ENCODE measurements around the gene BTBD9. TPM values are rescaled to one million over a fixed set of nuclear protein-coding genes. Genes with fewer than 3 reads are reported as not detected.
A peak's percentile ranks its signal among the peaks of the same experiment; 100 is the strongest.

Gene BTBD9
- total RNA-seq, 2 donors from 2014 or later, result 16.2 to 28.3 TPM

- Mint-ChIP-seq H3K27ac (peak overlapping the region; percentile 81), H3K27me3 (no peaks in the 10 kb centered on the region), H3K36me3 (ENCODE audit: low read depth) (peaks cover 33% of the 10 kb centered on the region), H3K4me3 (peak overlapping the region; percentile 49), H3K4me1 (peaks cover 18% of the 10 kb centered on the region), H3K9me3 (no peaks in the 10 kb centered on the region)
- ATAC-seq (replicated peaks), result peak; percentile 92
These were observed 32.2 kb upstream of the BTBD9 start for GRCh38 chr6:38671885-38672467.

- no peak overlapping the region for H3K27ac Mint-ChIP-seq
- H3K27me3 Mint-ChIP-seq, result no peaks in the 10 kb centered on the region
- no peaks in the 10 kb centered on the region for H3K9me3 Mint-ChIP-seq
- no peaks in the 10 kb centered on the region for H3K4me1 Mint-ChIP-seq
- H3K4me3 Mint-ChIP-seq, result no peak overlapping the region
- peaks cover 4% of the 10 kb centered on the region for H3K36me3 Mint-ChIP-seq (ENCODE audit: low read depth)
- no peak for ATAC-seq (replicated peaks)
These were observed 18.9 kb upstream of the BTBD9 start for GRCh38 chr6:38658418-38659167.

DNA sequence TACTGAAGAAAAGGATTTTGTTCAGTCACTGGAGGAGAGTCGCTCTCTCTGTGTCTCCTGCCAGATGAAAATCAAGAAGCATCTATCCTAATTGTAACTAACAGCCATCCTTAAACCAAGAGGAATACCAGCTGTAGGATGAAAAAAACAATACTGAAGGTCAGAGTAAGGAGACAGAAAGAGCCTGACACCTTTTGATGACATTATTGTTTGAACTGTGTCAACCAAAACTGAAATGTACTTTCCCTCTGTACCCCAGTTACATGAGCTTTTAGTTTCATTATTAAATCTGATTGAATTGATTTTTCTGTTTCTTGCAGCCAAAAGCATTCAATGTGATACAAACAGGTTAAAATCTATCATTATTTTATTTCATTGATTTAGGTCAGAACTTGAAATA, 17.2 kb upstream of the BTBD9 start:
- no peak for ATAC-seq (replicated peaks)
- no peak overlapping the region for H3K27ac Mint-ChIP-seq
- H3K9me3 Mint-ChIP-seq, result no peaks in the 10 kb centered on the region
- no peaks in the 10 kb centered on the region for H3K4me1 Mint-ChIP-seq
- peaks cover 4% of the 10 kb centered on the region for H3K36me3 Mint-ChIP-seq (ENCODE audit: low read depth)
- H3K27me3 Mint-ChIP-seq, result no peaks in the 10 kb centered on the region
- no peak overlapping the region for H3K4me3 Mint-ChIP-seq

DNA sequence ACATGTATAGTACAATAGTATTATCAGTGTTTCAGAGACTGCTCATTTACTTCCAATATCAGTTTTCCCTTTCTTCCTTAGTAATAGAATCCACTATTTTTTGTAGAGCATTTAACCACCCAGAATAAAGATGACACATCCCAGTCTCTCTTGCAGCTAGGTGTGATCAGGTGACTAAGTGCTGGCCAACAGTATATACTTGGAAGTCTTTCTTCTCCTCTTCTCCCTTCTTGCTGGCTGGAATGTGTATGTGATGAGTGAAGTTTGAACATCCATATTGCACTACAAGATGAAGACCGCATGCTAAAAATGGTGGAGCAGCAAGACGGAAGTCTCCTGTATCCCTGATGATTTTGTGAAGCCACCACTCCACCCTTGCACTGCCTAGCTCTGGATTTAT, 14.5 kb upstream of the BTBD9 start:
- H3K4me1 Mint-ChIP-seq, result no peaks in the 10 kb centered on the region
- no peaks in the 10 kb centered on the region for H3K27me3 Mint-ChIP-seq
- no peak overlapping the region for H3K4me3 Mint-ChIP-seq
- peaks cover 4% of the 10 kb centered on the region for H3K36me3 Mint-ChIP-seq (ENCODE audit: low read depth)
- H3K9me3 Mint-ChIP-seq, result no peaks in the 10 kb centered on the region
- ATAC-seq (replicated peaks), result no peak
- H3K27ac Mint-ChIP-seq, result no peak overlapping the region

DNA sequence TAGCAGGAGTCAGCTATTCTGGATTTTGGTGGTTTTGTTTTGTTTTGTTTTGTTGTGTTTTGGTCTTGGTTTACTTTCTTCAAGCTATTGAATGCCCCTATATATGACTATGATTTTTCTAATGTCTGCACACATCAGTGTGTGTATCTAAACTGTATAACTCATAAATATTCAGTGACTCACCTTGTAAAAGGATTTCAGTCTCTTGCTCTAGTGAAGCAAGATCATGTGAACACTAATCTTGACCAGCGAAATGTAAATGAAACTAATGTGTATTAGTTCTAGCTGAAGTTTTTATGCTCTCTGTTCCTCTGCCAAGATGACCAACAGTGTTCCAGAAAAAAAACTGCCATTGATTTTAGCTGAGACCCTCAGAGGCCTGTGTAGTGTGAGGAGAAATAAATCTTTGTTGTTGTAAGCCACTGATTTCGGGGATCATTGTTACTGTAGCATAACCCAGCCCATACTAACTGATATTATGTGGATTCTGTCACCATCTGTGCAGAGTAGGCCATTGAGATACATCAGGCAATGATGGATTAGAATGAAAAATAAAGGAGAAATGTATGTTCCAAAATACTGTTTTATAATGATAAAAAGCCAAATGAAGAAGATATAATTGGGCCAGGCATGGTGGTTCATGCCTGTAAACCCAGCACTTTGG, 11.5 kb upstream of the BTBD9 start:
- H3K9me3 Mint-ChIP-seq, result no peaks in the 10 kb centered on the region
- no peaks in the 10 kb centered on the region for H3K27me3 Mint-ChIP-seq
- no peak for ATAC-seq (replicated peaks)
- H3K4me3 Mint-ChIP-seq, result no peak overlapping the region
- H3K36me3 Mint-ChIP-seq (ENCODE audit: low read depth), result no peaks in the 10 kb centered on the region
- H3K4me1 Mint-ChIP-seq, result no peaks in the 10 kb centered on the region
- no peak overlapping the region for H3K27ac Mint-ChIP-seq

DNA sequence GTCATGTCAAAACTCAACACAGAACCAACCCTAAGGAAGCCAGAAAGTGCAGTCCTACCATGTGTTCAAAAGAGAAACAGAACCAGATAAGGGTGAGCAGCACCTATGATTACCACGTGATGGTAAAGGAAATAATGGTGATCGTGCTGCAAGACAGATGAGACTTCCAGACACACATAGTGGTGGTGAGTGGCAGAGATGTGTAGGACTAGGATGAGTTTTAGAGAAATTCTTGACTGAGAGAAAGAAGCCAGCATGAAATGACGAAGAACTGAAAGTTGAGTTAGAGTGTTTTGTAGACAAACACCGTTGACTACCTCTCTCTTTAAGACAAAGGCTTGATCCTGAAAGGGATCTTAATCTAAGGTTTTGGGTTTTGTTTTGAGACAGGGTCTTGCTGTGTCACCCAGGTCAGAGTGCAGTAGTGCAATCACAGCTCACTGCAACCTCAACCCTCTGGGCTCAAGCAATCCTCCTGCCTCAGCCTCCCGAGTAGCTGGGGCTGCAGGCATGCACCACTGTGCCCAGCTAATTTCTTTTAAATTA, 10.6 kb upstream of the BTBD9 start:
- Mint-ChIP-seq H3K27ac (no peak overlapping the region), H3K36me3 (ENCODE audit: low read depth) (no peaks in the 10 kb centered on the region), H3K27me3 (no peaks in the 10 kb centered on the region), H3K4me1 (no peaks in the 10 kb centered on the region), H3K9me3 (no peaks in the 10 kb centered on the region), H3K4me3 (no peak overlapping the region)
- ATAC-seq (replicated peaks), result peak; percentile 32

DNA sequence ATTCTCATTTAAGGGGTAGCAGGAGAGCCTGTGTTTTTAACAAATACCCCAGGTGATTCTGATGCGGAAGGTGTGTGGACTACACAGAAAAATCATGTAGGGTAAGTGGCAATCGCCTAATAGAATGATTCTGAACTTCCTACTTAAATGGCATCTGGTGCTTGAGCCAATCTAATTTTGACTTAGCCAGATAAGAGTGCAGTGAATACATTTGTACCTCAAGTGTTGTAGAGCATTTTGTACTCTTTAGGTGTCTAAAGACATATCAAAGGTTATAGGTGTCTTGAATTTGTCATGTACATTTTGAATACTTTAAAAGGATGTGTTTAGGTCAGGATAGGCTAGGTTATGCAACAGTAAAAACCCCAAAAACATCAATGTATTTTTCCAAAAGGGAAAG, 10.0 kb upstream of the BTBD9 start:
- no peaks in the 10 kb centered on the region for H3K4me1 Mint-ChIP-seq
- H3K36me3 Mint-ChIP-seq (ENCODE audit: low read depth), result no peaks in the 10 kb centered on the region
- no peak for ATAC-seq (replicated peaks)
- no peaks in the 10 kb centered on the region for H3K27me3 Mint-ChIP-seq
- no peaks in the 10 kb centered on the region for H3K9me3 Mint-ChIP-seq
- no peak overlapping the region for H3K4me3 Mint-ChIP-seq
- H3K27ac Mint-ChIP-seq, result no peak overlapping the region

- no peaks in the 10 kb centered on the region for H3K36me3 Mint-ChIP-seq (ENCODE audit: low read depth)
- H3K4me3 Mint-ChIP-seq, result no peak overlapping the region
- no peaks in the 10 kb centered on the region for H3K4me1 Mint-ChIP-seq
- no peak for ATAC-seq (replicated peaks)
- H3K27ac Mint-ChIP-seq, result no peak overlapping the region
- H3K27me3 Mint-ChIP-seq, result no peaks in the 10 kb centered on the region
- H3K9me3 Mint-ChIP-seq, result no peaks in the 10 kb centered on the region
These were observed 8.9 kb upstream of the BTBD9 start for GRCh38 chr6:38648629-38649028.

DNA sequence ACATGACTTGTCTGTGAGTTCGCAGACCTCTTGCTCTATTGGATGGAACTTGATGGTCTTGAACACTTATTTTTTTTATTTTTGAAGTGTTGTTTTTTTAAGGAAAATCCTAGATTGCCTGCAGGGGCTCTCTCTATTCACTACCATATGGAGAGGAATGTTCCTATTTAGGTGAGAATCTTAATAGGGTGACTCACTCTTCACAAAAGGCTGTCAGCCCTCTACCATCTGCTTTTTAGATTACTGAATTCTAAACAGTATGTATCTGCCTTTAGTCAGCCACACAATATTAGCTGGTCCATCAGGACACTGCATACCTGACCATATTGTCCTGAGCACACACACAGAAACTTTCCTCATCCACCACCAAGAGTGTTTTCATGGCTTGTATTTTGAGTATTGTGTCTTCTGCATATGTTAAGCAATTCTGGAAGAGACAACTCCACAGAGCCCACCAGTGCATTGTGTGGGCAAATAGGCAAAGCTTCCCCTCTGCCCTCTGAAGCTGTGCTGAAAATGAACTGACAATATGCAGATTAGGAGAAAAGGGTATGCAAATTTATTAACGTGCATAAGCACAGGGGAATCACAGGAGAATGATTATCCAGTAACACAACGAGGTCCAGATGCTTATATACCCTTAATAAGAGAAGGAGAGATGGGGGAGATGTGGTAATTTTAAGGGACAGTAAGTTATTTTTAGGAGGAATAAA, 6.6 kb upstream of the BTBD9 start:
- H3K27ac Mint-ChIP-seq, result no peak overlapping the region
- H3K27me3 Mint-ChIP-seq, result no peaks in the 10 kb centered on the region
- H3K9me3 Mint-ChIP-seq, result no peaks in the 10 kb centered on the region
- H3K4me1 Mint-ChIP-seq, result peaks cover 9% of the 10 kb centered on the region
- no peak for ATAC-seq (replicated peaks)
- H3K4me3 Mint-ChIP-seq, result no peak overlapping the region
- H3K36me3 Mint-ChIP-seq (ENCODE audit: low read depth), result no peaks in the 10 kb centered on the region

DNA sequence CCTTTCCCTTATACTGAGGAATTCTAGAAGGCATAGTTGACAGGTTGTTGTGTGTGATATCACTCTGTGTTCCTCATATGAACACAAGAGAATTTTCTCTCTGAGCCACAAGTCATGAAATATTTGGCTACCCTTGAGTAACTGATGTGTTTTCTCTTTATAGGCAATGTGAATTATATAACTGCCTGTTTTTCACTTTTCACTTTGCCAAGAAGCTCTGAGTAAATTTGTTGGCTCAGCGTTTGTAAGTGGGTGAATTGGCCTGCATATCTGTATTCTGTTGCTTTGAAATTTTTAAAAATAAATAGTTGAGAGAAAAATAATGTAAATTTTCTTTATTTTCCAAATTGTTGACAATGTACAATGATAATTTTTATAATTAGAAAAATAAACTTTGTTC, 5.2 kb upstream of the BTBD9 start:
- ATAC-seq (replicated peaks), result no peak
- Mint-ChIP-seq H3K9me3 (no peaks in the 10 kb centered on the region), H3K27ac (no peak overlapping the region), H3K4me1 (peaks cover 14% of the 10 kb centered on the region), H3K27me3 (no peaks in the 10 kb centered on the region), H3K4me3 (no peak overlapping the region), H3K36me3 (ENCODE audit: low read depth) (no peaks in the 10 kb centered on the region)

DNA sequence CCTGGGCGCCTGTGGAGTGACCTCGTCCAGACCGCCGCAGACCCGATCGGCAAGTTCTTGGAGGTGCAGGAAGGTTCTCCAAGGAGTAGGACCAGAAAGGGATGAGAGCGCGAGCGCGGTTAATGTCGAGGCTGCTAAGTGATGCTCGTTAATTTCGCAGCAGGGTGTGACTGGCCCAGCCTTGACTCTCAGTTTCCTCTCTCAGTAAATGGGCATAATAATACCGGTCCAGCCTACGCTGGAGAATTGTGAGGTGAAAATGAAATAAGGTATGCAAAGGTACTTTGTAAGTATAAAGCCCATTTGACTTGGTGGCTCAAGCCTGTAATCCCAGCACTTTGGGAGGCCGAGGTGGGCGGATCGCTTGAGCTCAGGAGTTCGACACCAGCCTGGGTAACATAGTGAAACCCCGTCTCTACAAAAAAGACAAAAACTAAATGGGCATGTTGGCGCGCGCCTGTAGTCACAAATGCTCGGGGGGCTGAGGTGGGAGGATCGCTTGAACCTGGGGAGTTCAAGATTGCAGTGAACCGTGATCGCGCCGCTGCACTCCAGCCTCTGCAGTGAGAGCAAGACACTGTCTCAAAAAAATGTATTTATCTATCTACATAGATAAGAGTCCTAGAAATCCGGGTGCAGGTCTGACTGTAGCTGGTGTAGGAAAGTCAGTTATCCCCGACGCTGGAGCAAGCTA, 634 bp upstream of the BTBD9 start:
- Mint-ChIP-seq H3K4me1 (peaks cover 46% of the 10 kb centered on the region), H3K9me3 (no peaks in the 10 kb centered on the region), H3K4me3 (peak overlapping the region; percentile 86), H3K27me3 (no peaks in the 10 kb centered on the region), H3K36me3 (ENCODE audit: low read depth) (no peaks in the 10 kb centered on the region), H3K27ac (peak overlapping the region; percentile 90)
- peak; percentile 36 for ATAC-seq (replicated peaks)

DNA sequence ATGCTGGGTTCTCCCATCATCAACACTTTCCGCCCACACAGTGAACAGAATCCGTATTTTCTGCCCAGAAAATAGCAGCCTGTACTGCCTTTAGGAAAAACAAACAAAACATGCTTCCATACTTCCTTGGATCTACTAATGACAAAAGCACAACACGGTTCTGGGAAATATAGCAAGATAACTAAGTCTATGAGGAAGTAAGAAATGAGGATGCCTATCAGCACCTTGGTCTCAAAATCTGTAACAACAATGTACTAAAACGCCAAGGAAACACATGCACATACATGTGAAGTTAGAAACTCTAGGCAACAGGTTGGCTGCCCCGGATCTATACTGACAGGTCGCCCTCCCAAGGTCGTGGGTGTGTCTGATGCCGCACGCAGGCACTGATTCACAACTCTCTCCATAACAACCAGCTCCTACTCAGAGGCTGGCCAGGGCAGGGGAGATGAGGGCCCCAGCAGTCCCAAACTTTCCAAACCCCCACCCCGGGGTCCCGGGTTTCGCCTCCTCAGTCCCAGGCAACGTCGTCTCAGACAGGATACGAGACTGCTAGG, 710 bp downstream of the BTBD9 start:
- H3K9me3 Mint-ChIP-seq, result no peaks in the 10 kb centered on the region

DNA sequence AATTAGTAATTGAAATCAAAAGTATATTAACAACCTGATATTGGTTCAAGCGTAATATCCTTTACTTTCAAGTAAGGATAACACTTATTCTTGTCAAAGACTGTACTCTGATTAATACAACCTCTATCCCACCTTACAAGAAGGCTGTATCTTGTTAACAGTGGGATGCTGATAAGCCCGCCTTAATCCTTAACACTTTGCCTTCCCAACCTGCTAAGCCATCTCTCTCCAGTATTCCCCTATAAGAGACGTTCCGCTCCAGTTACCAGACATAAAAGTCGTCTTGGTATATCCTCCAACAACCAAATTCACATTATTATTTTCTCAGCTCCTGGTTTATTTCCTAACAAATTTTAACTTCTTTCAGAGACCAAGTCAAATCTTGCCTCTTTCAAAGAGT, 2.0 kb downstream of the BTBD9 start:
- Mint-ChIP-seq H3K4me3 (peak overlapping the region; percentile 86), H3K4me1 (peaks cover 51% of the 10 kb centered on the region), H3K27ac (peak overlapping the region; percentile 90), H3K27me3 (no peaks in the 10 kb centered on the region), H3K36me3 (ENCODE audit: low read depth) (no peaks in the 10 kb centered on the region), H3K9me3 (no peaks in the 10 kb centered on the region)
- no peak for ATAC-seq (replicated peaks)

More for the DNA sequence above, 710 bp downstream of the BTBD9 start:
- no peaks in the 10 kb centered on the region for H3K27me3 Mint-ChIP-seq
- H3K27ac Mint-ChIP-seq, result peak overlapping the region; percentile 90
- peak overlapping the region; percentile 86 for H3K4me3 Mint-ChIP-seq
- H3K36me3 Mint-ChIP-seq (ENCODE audit: low read depth), result no peaks in the 10 kb centered on the region
- peaks cover 51% of the 10 kb centered on the region for H3K4me1 Mint-ChIP-seq
- peak; percentile 83 for ATAC-seq (replicated peaks)

DNA sequence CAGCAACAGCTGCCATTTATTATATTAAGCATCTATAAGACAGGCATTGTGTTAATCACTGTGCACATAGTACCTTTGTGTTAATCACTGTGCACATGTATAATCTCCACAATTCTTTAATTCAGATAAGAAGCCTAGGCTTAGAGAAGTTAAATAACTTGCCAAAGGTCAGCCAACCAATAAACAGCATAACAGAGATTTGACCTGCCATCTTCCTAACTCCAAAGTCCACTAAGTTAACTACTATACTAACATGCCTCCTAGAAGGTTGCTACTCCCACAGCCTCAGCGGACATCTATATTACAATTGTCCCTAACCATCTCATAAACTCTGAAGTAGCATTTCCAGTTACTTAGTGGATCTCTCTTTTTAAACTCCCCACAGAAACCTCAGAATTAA, 3.7 kb downstream of the BTBD9 start:
- H3K4me3 Mint-ChIP-seq, result no peak overlapping the region
- no peak for ATAC-seq (replicated peaks)
- H3K9me3 Mint-ChIP-seq, result no peaks in the 10 kb centered on the region
- peaks cover 46% of the 10 kb centered on the region for H3K4me1 Mint-ChIP-seq
- no peaks in the 10 kb centered on the region for H3K36me3 Mint-ChIP-seq (ENCODE audit: low read depth)
- no peaks in the 10 kb centered on the region for H3K27me3 Mint-ChIP-seq
- no peak overlapping the region for H3K27ac Mint-ChIP-seq
